AML-193 (cell line): Measurements from ENCODE around the gene RAET1L.
A peak's percentile ranks its signal among the peaks of the same experiment; 100 is the strongest.
"Not testable (repeated sequence)": the region's sequence is repeated elsewhere in the genome, so short reads cannot be mapped to it uniquely, and the experiment has no call there.

ENCODE experiments used
- DNase-seq, 2 experiments: peaks; one replicate each; lab custom pipeline; 2025; lab: John Stamatoyannopoulos, UW

The RAET1L gene

GRCh38 chr6:149991472-149991795 is 33.9 kb downstream of the RAET1L start:
- DNase-seq: not testable (repeated sequence)

GRCh38 chr6:149990661-149991471 is 34.5 kb downstream of the RAET1L start:
- no peak for DNase-seq

GRCh38 chr6:149990212-149990660 is 35.1 kb downstream of the RAET1L start:
- no peak for DNase-seq

- no peak for DNase-seq
Observed at GRCh38 chr6:149988550-149989346, 36.6 kb downstream of the RAET1L start.

- no peak for DNase-seq
Observed at GRCh38 chr6:149987602-149988107, 37.7 kb downstream of the RAET1L start.

- DNase-seq: no peak
Observed at GRCh38 chr6:149985481-149985937, 39.8 kb downstream of the RAET1L start.

- DNase-seq: no peak
Observed at GRCh38 chr6:149984773-149985172, 40.6 kb downstream of the RAET1L start.

- DNase-seq: no peak
Observed at GRCh38 chr6:149983145-149983544, 42.2 kb downstream of the RAET1L start.

- no peak for DNase-seq
Observed at GRCh38 chr6:149979293-149979692, 46.0 kb downstream of the RAET1L start.

GRCh38 chr6:149978610-149979009 is 46.7 kb downstream of the RAET1L start:
- no peak for DNase-seq

- DNase-seq: no peak
Observed at GRCh38 chr6:149977221-149977620, 48.1 kb downstream of the RAET1L start.

GRCh38 chr6:149975400-149975799 is 49.9 kb downstream of the RAET1L start:
- DNase-seq: no peak

GRCh38 chr6:149974825-149975224 is 50.5 kb downstream of the RAET1L start:
- DNase-seq: peak; percentile 50 to 53

GRCh38 chr6:149974394-149974793 is 50.9 kb downstream of the RAET1L start:
- DNase-seq: not testable (repeated sequence)

- no peak for DNase-seq
Observed at GRCh38 chr6:149969635-149970034, 55.7 kb downstream of the RAET1L start.

GRCh38 chr6:149968909-149969308 is 56.4 kb downstream of the RAET1L start:
- not testable (repeated sequence) for DNase-seq
